Stomach (tissue), 9 donors: ENCODE results near the gene SEC22C. TPM values are rescaled to one million over a fixed set of nuclear protein-coding genes. Genes with fewer than 3 reads are reported as not detected.

Source experiments
- DNase-seq, 2 donors: peaks; one replicate each; pipeline versions ENCODE4 v3.0.0 to v3.0.0-alpha.2; 2013 to 2019
- H3K27ac ChIP-seq, 5 donors: fragments of 200-600 bp in 4 of 5; sonication (generic) in 4 of 5; one replicate each; pipeline ENCODE4 v1.5.1; 2013 to 2019; ENCODE audit warnings: mild to moderate bottlenecking in 1 of 5, moderate library complexity in 1 of 5
- H3K27me3 ChIP-seq, 3 donors: fragments of 200-600 bp; sonication (generic); one replicate each; pipeline ENCODE4 v1.5.1; 2017 to 2019; ENCODE audit warnings: mixed run types in 1 of 3
- H3K36me3 ChIP-seq, 4 donors: fragments of 200-600 bp; sonication (generic); 1 replicate in 3 of 4; 2 replicates in 1 of 4; pipeline ENCODE4 v1.5.1; 2016 to 2019
- H3K4me1 ChIP-seq, 4 donors: fragments of 200-600 bp; sonication (generic); one replicate each; pipeline ENCODE4 v1.5.1; 2016 to 2019
- H3K4me3 ChIP-seq, 4 donors: fragments of 200-600 bp; sonication (generic) in 3 of 4; one replicate each; pipeline ENCODE4 v1.5.1; 2016 to 2019; ENCODE audit warnings: mild to moderate bottlenecking in 1 of 4
- H3K9me3 ChIP-seq, 4 donors: fragments of 200-600 bp; sonication (generic); one replicate each; pipeline ENCODE4 v1.5.1; 2016 to 2019
- EP300 ChIP-seq: sonication (generic); formaldehyde crosslinking; IDR thresholded peaks from one replicate; pipeline ENCODE4 v1.6.1; 2017; ENCODE audit warnings: antibody characterized with exemption
- POLR2A ChIP-seq, 4 donors: fragments of 450-650 bp; IDR thresholded peaks; one replicate each; pipeline ENCODE4 v1.6.1; 2016; ENCODE audit warnings: antibody characterized with exemption in 4 of 4, control low read depth in 2 of 4, mild to moderate bottlenecking in 1 of 4, moderate library complexity in 1 of 4
- POLR2AphosphoS5 ChIP-seq, 3 donors: sonication (generic); formaldehyde crosslinking; IDR thresholded peaks; one replicate each; pipeline ENCODE4 v1.6.1; 2016; ENCODE audit warnings: antibody characterized with exemption in 3 of 3
- WGBS, 5 donors: extraction: QIAGEN DNeasy Blood & Tissue Kit in 3 of 5; methylation state at CpG; one replicate each; pipeline versions ENCODE4 v1.1.5 to v1.1.7; 2013 to 2018; 5-methylcytosine and 5-hydroxymethylcytosine counted together
- intact Hi-C: fragments of 100-400 bp; cut with DNase I; formaldehyde crosslinking; loops from one replicate; pipeline ENCODE4 v1.15.1; 2023; ENCODE audit warnings: low total_unique reads
- polyA plus RNA-seq, 3 donors: library from polyadenylated mRNA; stranded (reverse); fragments of 200-250 nt; gene quantifications; one replicate each; pipeline ENCODE4 v1.2.3, GENCODE V29; 2013
- total RNA-seq, 5 donors: library from RNA; depleted of rRNA; stranded (reverse); fragments of >200 nt; gene quantifications; one replicate each; pipeline versions ENCODE4 v1.1.0 to v1.2.3, GENCODE V29; 2014 to 2016
- TF ChIP-seq, protein P1 (sequence below), 7 experiments: fragments of 450-650 bp in 4 of 7; fragments of 200-600 bp in 3 of 7; sonication (generic) in 3 of 7; IDR thresholded peaks; one replicate each; pipeline ENCODE4 v1.5.1; 2016 to 2019; ENCODE audit warnings: antibody characterized with exemption in 7 of 7, control low read depth in 2 of 7, mild to moderate bottlenecking in 1 of 7
- donor health status: healthy with polysubstance abuse.
- donor health status: Bipolar disorder and iron deficiency.
- donor health status: healthy.

SEC22C gene
- total and polyA plus RNA-seq, 8 donors, result 9.8 to 64.3 (median 28.9) TPM

- TF ChIP-seq POLR2A (IDR thresholded peaks at IDR 0.05) (no peak), EP300 (no peak), POLR2AphosphoS5 (IDR thresholded peaks at IDR 0.05) (no peak)
- TF ChIP-seq, protein P1, sequence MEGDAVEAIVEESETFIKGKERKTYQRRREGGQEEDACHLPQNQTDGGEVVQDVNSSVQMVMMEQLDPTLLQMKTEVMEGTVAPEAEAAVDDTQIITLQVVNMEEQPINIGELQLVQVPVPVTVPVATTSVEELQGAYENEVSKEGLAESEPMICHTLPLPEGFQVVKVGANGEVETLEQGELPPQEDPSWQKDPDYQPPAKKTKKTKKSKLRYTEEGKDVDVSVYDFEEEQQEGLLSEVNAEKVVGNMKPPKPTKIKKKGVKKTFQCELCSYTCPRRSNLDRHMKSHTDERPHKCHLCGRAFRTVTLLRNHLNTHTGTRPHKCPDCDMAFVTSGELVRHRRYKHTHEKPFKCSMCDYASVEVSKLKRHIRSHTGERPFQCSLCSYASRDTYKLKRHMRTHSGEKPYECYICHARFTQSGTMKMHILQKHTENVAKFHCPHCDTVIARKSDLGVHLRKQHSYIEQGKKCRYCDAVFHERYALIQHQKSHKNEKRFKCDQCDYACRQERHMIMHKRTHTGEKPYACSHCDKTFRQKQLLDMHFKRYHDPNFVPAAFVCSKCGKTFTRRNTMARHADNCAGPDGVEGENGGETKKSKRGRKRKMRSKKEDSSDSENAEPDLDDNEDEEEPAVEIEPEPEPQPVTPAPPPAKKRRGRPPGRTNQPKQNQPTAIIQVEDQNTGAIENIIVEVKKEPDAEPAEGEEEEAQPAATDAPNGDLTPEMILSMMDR (IDR thresholded peaks at IDR 0.05), result no peak
- Histone ChIP-seq H3K9me3 (no peaks in the 10 kb centered on the region), H3K27me3 (no peaks in the 10 kb centered on the region), H3K27ac (peak overlapping the region; percentile 61 to 82 (median 75)), H3K4me1 (peaks cover 29 to 52% (median 46%) of the 10 kb centered on the region in 4 donors), H3K36me3 (peaks cover 0 to 31% (median 20%) of the 10 kb centered on the region in 4 donors), H3K4me3 (peak overlapping the region in 1 of 4 donors; percentile 1)
- WGBS, 5 donors, result 46 to 67% (median 55%) methylated on average over 5 of the region's 5 CpGs
- intact Hi-C loops, result no loop called here
- DNase-seq, result no peak
These were observed 36.4 kb downstream of the SEC22C start for GRCh38 chr3:42545284-42545900.

- no peaks in the 10 kb centered on the region for H3K9me3 ChIP-seq
- H3K27ac ChIP-seq, result peak overlapping the region; percentile 61 to 82 (median 75)
- intact Hi-C loops, result no loop called here
- H3K4me1 ChIP-seq, result peaks cover 29 to 59% (median 52%) of the 10 kb centered on the region in 4 donors
- DNase-seq, result peak; percentile 82 to 85
- H3K27me3 ChIP-seq, result no peaks in the 10 kb centered on the region
- WGBS, 5 donors, result 12 to 25% (median 18%) methylated on average over 11 to 12 of the region's 12 CpGs
- peak overlapping the region in 1 of 4 donors; percentile 1 for H3K4me3 ChIP-seq
- peaks cover 0 to 24% (median 13%) of the 10 kb centered on the region in 4 donors for H3K36me3 ChIP-seq
- TF ChIP-seq, protein P1 (IDR thresholded peaks at IDR 0.05), result peak in 2 of 7 experiments; percentile 15 to 23
- TF ChIP-seq EP300 (no peak), POLR2A (IDR thresholded peaks at IDR 0.05) (no peak), POLR2AphosphoS5 (IDR thresholded peaks at IDR 0.05) (peak in 2 of 3 donors; percentile 57 to 59)
These were observed 37.1 kb downstream of the SEC22C start for GRCh38 chr3:42544492-42545283.

DNA sequence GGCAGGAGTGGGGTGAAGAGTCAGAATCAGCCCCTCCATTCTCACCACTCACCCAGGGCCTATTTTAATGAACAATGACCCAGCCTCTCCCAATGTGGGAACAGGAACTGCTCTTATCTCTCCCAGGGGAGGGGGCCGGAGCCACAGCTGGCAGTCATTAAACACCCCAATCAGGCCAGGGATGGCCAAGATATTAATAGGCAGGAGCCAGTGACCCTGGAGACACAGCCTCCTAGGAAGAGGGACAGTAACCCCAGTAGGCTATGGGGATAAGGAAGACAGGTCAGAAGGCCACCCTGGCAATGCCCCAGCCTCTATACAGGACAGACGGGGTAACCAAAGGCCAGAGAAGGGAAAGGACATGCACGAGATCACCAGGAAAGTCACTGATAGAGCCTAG is 40.7 kb downstream of the SEC22C start:
- peaks cover 26 to 54% (median 42%) of the 10 kb centered on the region in 4 donors for H3K4me1 ChIP-seq
- H3K9me3 ChIP-seq, result no peaks in the 10 kb centered on the region
- WGBS, 5 donors, result 27 to 57% (median 44%) methylated on average over 3 of the region's 3 CpGs
- DNase-seq, result no peak
- H3K4me3 ChIP-seq, result no peak overlapping the region
- intact Hi-C loops, result no loop called here
- H3K36me3 ChIP-seq, result no peaks in the 10 kb centered on the region
- no peaks in the 10 kb centered on the region for H3K27me3 ChIP-seq
- TF ChIP-seq POLR2A (IDR thresholded peaks at IDR 0.05), result no peak
- TF ChIP-seq EP300, result no peak
- no peak for TF ChIP-seq POLR2AphosphoS5 (IDR thresholded peaks at IDR 0.05)
- TF ChIP-seq, protein P1 (IDR thresholded peaks at IDR 0.05), result no peak
- no peak overlapping the region for H3K27ac ChIP-seq

DNA sequence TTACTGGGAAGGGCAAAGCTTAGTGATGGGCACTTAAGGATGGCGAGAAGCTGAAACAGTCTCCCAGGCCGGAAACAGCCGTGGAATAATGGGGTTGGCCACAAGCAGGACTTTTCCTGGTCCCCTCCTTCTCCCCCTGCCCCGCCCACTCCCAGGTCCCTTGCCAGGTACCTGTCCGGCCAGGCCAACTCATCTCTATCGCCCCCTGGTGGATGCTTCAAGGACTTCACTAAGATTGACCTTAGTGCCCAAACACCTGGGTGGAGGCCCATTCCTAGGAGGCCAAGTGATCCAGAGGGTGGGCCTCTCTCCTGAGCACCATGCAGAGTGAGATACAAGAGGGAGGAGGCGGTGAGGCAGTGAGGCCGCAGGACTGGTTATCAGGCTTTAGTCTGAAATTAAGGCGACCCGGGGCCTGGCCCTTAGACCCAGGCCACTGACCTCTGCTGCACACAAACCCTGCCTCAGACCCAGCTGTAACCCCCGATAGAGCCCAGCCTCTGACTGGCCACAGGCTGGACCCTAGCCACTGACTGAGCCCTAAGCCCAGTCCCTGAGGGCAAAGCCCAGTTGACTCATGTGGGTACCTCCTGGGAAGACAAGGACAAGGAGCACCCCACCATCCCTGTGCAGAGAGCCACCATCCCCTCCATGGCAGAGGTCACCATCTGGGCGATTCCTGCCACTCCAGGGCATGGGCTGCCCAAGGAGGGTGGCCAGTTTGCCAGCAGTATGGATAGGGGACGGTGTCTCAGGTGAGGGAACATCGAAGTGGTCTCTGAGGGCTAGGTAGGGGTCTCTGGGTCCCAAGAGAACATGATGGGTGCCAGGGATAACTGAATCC is 41.7 kb downstream of the SEC22C start:
- peak; percentile 79 to 83 for DNase-seq
- Histone ChIP-seq H3K27me3 (no peaks in the 10 kb centered on the region), H3K4me1 (peaks cover 20 to 46% (median 33%) of the 10 kb centered on the region in 4 donors), H3K4me3 (no peak overlapping the region), H3K27ac (no peak overlapping the region), H3K36me3 (no peaks in the 10 kb centered on the region), H3K9me3 (no peaks in the 10 kb centered on the region)
- no peak for TF ChIP-seq POLR2A (IDR thresholded peaks at IDR 0.05)
- TF ChIP-seq POLR2AphosphoS5 (IDR thresholded peaks at IDR 0.05), result peak in 1 of 3 donors; percentile 45
- TF ChIP-seq, protein P1 (IDR thresholded peaks at IDR 0.05), result peak in 5 of 7 experiments; percentile 44 to 80 (median 69)
- WGBS, 5 donors, result 54 to 61% (median 56%) methylated on average over 14 of the region's 14 CpGs
- intact Hi-C loops, result no loop called here
